Keratinocyte (primary cell): ENCODE measurements around the gene STRC.
"Not testable (repeated sequence)": the region's sequence is repeated elsewhere in the genome, so short reads cannot be mapped to it uniquely, and the experiment has no call there.

Source experiments
- EZH2 ChIP-seq: IDR thresholded peaks from one replicate; pipeline ENCODE4 v1.6.1; 2012; ENCODE audit warnings: inconsistent platforms, mild to moderate bottlenecking, low read length, moderate library complexity
- TF ChIP-seq, protein P1 (sequence below), 3 experiments: IDR thresholded peaks in 1 of 3; conservative IDR thresholded peaks in 1 of 3; optimal IDR thresholded peaks in 1 of 3; 2 replicates in 2 of 3; 3 replicates in 1 of 3; pipeline versions ENCODE3 to v1.5.1; 2011; ENCODE audit warnings: low read length in 3 of 3, mild to moderate bottlenecking in 3 of 3, moderate library complexity in 2 of 3, control low read depth in 1 of 3, inconsistent platforms in 1 of 3; ENCODE audit not compliant: insufficient read depth in 2 of 3; ENCODE audit errors: extremely low read depth in 1 of 3

- TF ChIP-seq, protein P1, sequence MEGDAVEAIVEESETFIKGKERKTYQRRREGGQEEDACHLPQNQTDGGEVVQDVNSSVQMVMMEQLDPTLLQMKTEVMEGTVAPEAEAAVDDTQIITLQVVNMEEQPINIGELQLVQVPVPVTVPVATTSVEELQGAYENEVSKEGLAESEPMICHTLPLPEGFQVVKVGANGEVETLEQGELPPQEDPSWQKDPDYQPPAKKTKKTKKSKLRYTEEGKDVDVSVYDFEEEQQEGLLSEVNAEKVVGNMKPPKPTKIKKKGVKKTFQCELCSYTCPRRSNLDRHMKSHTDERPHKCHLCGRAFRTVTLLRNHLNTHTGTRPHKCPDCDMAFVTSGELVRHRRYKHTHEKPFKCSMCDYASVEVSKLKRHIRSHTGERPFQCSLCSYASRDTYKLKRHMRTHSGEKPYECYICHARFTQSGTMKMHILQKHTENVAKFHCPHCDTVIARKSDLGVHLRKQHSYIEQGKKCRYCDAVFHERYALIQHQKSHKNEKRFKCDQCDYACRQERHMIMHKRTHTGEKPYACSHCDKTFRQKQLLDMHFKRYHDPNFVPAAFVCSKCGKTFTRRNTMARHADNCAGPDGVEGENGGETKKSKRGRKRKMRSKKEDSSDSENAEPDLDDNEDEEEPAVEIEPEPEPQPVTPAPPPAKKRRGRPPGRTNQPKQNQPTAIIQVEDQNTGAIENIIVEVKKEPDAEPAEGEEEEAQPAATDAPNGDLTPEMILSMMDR (optimal IDR thresholded peaks at IDR 0.05 in 1 of 3, IDR thresholded peaks at IDR 0.05 in 1 of 3, conservative IDR thresholded peaks at IDR 0.05 in 1 of 3; ENCODE audit: extremely low read depth in 1 of 3, insufficient read depth in 2 of 3, low read length in 3 of 3), result not testable (repeated sequence)
- not testable (repeated sequence) for TF ChIP-seq EZH2
These were observed 28.7 kb downstream of the STRC start, which contains the start of gene PPIP5K1 for GRCh38 chr15:43589778-43590466.
